Renal cortical epithelial cell (primary cell): ENCODE results near the gene LBX2. TPM values are rescaled to one million over a fixed set of nuclear protein-coding genes. Genes with fewer than 3 reads are reported as not detected.
"Not testable (repeated sequence)": the region's sequence is repeated elsewhere in the genome, so short reads cannot be mapped to it uniquely, and the experiment has no call there.

Experiments used
- DNase-seq: peaks from one replicate; pipeline ENCODE4 v3.0.0-alpha.2; 2011; ENCODE audit warnings: low read depth
- total RNA-seq: library from RNA; depleted of rRNA; stranded (reverse); fragments of >200 nt; gene quantifications from 2 replicates; pipeline ENCODE4 v1.2.3, GENCODE V29; 2014

LBX2 gene
- total RNA-seq, 1 donor from 2014 or later = 0.99 TPM

- DNase-seq = peak; percentile 90
Measured at GRCh38 chr2:74482801-74483674, 16.4 kb downstream of the LBX2 start, which contains the start of the genes CCDC142 and TTC31. CCDC142 (minus strand) TSS chr2:74482998; CDS start chr2:74482837, 161 bp downstream. TTC31 (plus strand) TSS chr2:74483081; CDS start chr2:74483096, 15 bp downstream.

GRCh38 chr2:74481961-74482800 lies 17.2 kb downstream of the LBX2 start:
- no peak for DNase-seq

- no peak for DNase-seq
Measured at GRCh38 chr2:74481431-74481830, 18.0 kb downstream of the LBX2 start.

GRCh38 chr2:74474899-74475298 lies 24.5 kb downstream of the LBX2 start:
- no peak for DNase-seq

- no peak for DNase-seq
Measured at GRCh38 chr2:74474481-74474880, 24.9 kb downstream of the LBX2 start.

GRCh38 chr2:74472945-74473258 lies 26.5 kb downstream of the LBX2 start:
- DNase-seq = no peak

- DNase-seq = peak; percentile 82
Measured at GRCh38 chr2:74472086-74472944, 27.1 kb downstream of the LBX2 start, which contains the start of gene MRPL53. MRPL53 (minus strand) TSS chr2:74472680; CDS start chr2:74472660, 20 bp downstream.

- DNase-seq = no peak
Measured at GRCh38 chr2:74471332-74472065, 27.9 kb downstream of the LBX2 start.

GRCh38 chr2:74470742-74471141 lies 28.7 kb downstream of the LBX2 start:
- DNase-seq = not testable (repeated sequence)

- DNase-seq = no peak
Measured at GRCh38 chr2:74464406-74464805, 35.0 kb downstream of the LBX2 start.

- no peak for DNase-seq
Measured at GRCh38 chr2:74462786-74463105, 36.7 kb downstream of the LBX2 start.

GRCh38 chr2:74462054-74462785 lies 37.2 kb downstream of the LBX2 start:
- no peak for DNase-seq

- DNase-seq = no peak
Measured at GRCh38 chr2:74461187-74462053, 38.0 kb downstream of the LBX2 start.

GRCh38 chr2:74460187-74460586 lies 39.2 kb downstream of the LBX2 start:
- not testable (repeated sequence) for DNase-seq

GRCh38 chr2:74459503-74460118 lies 39.8 kb downstream of the LBX2 start:
- not testable (repeated sequence) for DNase-seq

- no peak for DNase-seq
Measured at GRCh38 chr2:74458938-74459363, 40.5 kb downstream of the LBX2 start.

GRCh38 chr2:74458132-74458937 lies 41.1 kb downstream of the LBX2 start, which contains the start of gene WBP1:
WBP1 (plus strand) TSS chr2:74458438; CDS start chr2:74458603, 165 bp downstream.
- peak; percentile 100 for DNase-seq
